H7 (cell line): ENCODE data around the gene TGFB2. TPM values are rescaled to one million over a fixed set of nuclear protein-coding genes. Genes with fewer than 3 reads are reported as not detected.

ENCODE experiments used
- DNase-seq: peaks from one replicate; pipeline ENCODE4 v3.0.0; 2012
- H3K27me3 ChIP-seq: 2 replicates; pipeline ENCODE4 v1.6.0; 2011; ENCODE audit warnings: mild to moderate bottlenecking, low read length; ENCODE audit not compliant: control insufficient read depth, insufficient read depth
- H3K36me3 ChIP-seq: replicated peaks from 2 replicates; pipeline ENCODE4 v1.5.1; 2011; ENCODE audit warnings: low read length; ENCODE audit not compliant: control insufficient read depth, insufficient read depth
- H3K4me3 ChIP-seq: 2 replicates; pipeline ENCODE4 v1.5.1; 2011; ENCODE audit warnings: low read depth, mild to moderate bottlenecking, control low read depth, low read length, moderate library complexity; ENCODE audit not compliant: insufficient read depth
- total RNA-seq: library from RNA; depleted of rRNA; stranded (reverse); fragments of >200 nt; shearing (Covaris generic); gene quantifications from 2 replicates; pipeline ENCODE4 v1.2.3, GENCODE V29; 2014

Gene TGFB2
- total RNA-seq, 1 experiment from 2014 or later, result 2.1 TPM

- Histone ChIP-seq H3K27me3 (no peaks in the 10 kb centered on the region), H3K4me3 (no peak overlapping the region), H3K36me3 (no peaks in the 10 kb centered on the region)
- no peak for DNase-seq
Observed at GRCh38 chr1:218475275-218475674, 130.1 kb downstream of the TGFB2 start.

GRCh38 chr1:218475699-218476098, 130.6 kb downstream of the TGFB2 start:
- Histone ChIP-seq H3K36me3 (no peaks in the 10 kb centered on the region), H3K4me3 (no peak overlapping the region), H3K27me3 (no peaks in the 10 kb centered on the region)
- DNase-seq, result no peak

GRCh38 chr1:218476385-218476784, 131.2 kb downstream of the TGFB2 start:
- H3K36me3 ChIP-seq, result no peaks in the 10 kb centered on the region
- no peaks in the 10 kb centered on the region for H3K27me3 ChIP-seq
- DNase-seq, result no peak
- no peak overlapping the region for H3K4me3 ChIP-seq

- Histone ChIP-seq H3K36me3 (no peaks in the 10 kb centered on the region), H3K27me3 (no peaks in the 10 kb centered on the region), H3K4me3 (no peak overlapping the region)
- no peak for DNase-seq
Observed at GRCh38 chr1:218478336-218478735, 133.2 kb downstream of the TGFB2 start.

- Histone ChIP-seq H3K4me3 (no peak overlapping the region), H3K27me3 (no peaks in the 10 kb centered on the region), H3K36me3 (no peaks in the 10 kb centered on the region)
- DNase-seq, result no peak
Observed at GRCh38 chr1:218479436-218480115, 134.4 kb downstream of the TGFB2 start.

GRCh38 chr1:218480137-218480536, 135.0 kb downstream of the TGFB2 start:
- DNase-seq, result no peak
- H3K36me3 ChIP-seq, result no peaks in the 10 kb centered on the region

GRCh38 chr1:218480588-218481099, 135.5 kb downstream of the TGFB2 start:
- DNase-seq, result no peak

More at GRCh38 chr1:218480137-218480536, 135.0 kb downstream of the TGFB2 start:
- H3K4me3 ChIP-seq, result no peak overlapping the region
- H3K27me3 ChIP-seq, result no peaks in the 10 kb centered on the region

GRCh38 chr1:218481116-218481775, 136.1 kb downstream of the TGFB2 start:
- H3K27me3 ChIP-seq, result no peaks in the 10 kb centered on the region
- no peaks in the 10 kb centered on the region for H3K36me3 ChIP-seq
- H3K4me3 ChIP-seq, result no peak overlapping the region
- no peak for DNase-seq

More at GRCh38 chr1:218480588-218481099, 135.5 kb downstream of the TGFB2 start:
- Histone ChIP-seq H3K4me3 (no peak overlapping the region), H3K27me3 (no peaks in the 10 kb centered on the region), H3K36me3 (no peaks in the 10 kb centered on the region)

- H3K27me3 ChIP-seq, result no peaks in the 10 kb centered on the region
- H3K36me3 ChIP-seq, result no peaks in the 10 kb centered on the region
- H3K4me3 ChIP-seq, result no peak overlapping the region
- no peak for DNase-seq
Observed at GRCh38 chr1:218482683-218483082, 137.5 kb downstream of the TGFB2 start.

GRCh38 chr1:218485241-218485928, 140.2 kb downstream of the TGFB2 start:
- Histone ChIP-seq H3K4me3 (no peak overlapping the region), H3K27me3 (no peaks in the 10 kb centered on the region), H3K36me3 (no peaks in the 10 kb centered on the region)
- no peak for DNase-seq

- DNase-seq, result no peak
- Histone ChIP-seq H3K27me3 (no peaks in the 10 kb centered on the region), H3K36me3 (no peaks in the 10 kb centered on the region), H3K4me3 (no peak overlapping the region)
Observed at GRCh38 chr1:218488531-218488930, 143.4 kb downstream of the TGFB2 start.

- no peak for DNase-seq
- no peaks in the 10 kb centered on the region for H3K36me3 ChIP-seq
- no peak overlapping the region for H3K4me3 ChIP-seq
- H3K27me3 ChIP-seq, result no peaks in the 10 kb centered on the region
Observed at GRCh38 chr1:218488986-218489385, 143.8 kb downstream of the TGFB2 start.

- Histone ChIP-seq H3K36me3 (no peaks in the 10 kb centered on the region), H3K4me3 (no peak overlapping the region)
Observed at GRCh38 chr1:218490406-218490922, 145.3 kb downstream of the TGFB2 start.

GRCh38 chr1:218492874-218493273, 147.7 kb downstream of the TGFB2 start:
- H3K36me3 ChIP-seq, result no peaks in the 10 kb centered on the region
- no peak for DNase-seq
- H3K27me3 ChIP-seq, result no peaks in the 10 kb centered on the region
- no peak overlapping the region for H3K4me3 ChIP-seq

More at GRCh38 chr1:218490406-218490922, 145.3 kb downstream of the TGFB2 start:
- no peaks in the 10 kb centered on the region for H3K27me3 ChIP-seq
- DNase-seq, result no peak
